Dermis blood vessel endothelial cell (primary cell): ENCODE results near the gene PPARA. TPM values are rescaled to one million over a fixed set of nuclear protein-coding genes. Genes with fewer than 3 reads are reported as not detected.

Source experiments
- DNase-seq: peaks from one replicate; pipeline ENCODE4 v3.0.0; 2010
- total RNA-seq: library from RNA; depleted of rRNA; stranded (reverse); fragments of >200 nt; gene quantifications from 2 replicates; pipeline ENCODE4 v1.2.3, GENCODE V29; 2014

Gene PPARA
- total RNA-seq, 1 donor from 2014 or later: 20.6 TPM

- DNase-seq: no peak
These were observed 35.6 kb upstream of the PPARA start for GRCh38 chr22:46114518-46115387.

GRCh38 chr22:46115388-46115678, 35.0 kb upstream of the PPARA start:
- no peak for DNase-seq

- DNase-seq: no peak
These were observed 34.4 kb upstream of the PPARA start for GRCh38 chr22:46115755-46116490.

- DNase-seq: peak; percentile 93
These were observed 33.8 kb upstream of the PPARA start for GRCh38 chr22:46116491-46116958.

GRCh38 chr22:46117206-46118199, 32.8 kb upstream of the PPARA start:
- no peak for DNase-seq

- no peak for DNase-seq
These were observed 31.1 kb upstream of the PPARA start for GRCh38 chr22:46119093-46119728.

- no peak for DNase-seq
These were observed 30.5 kb upstream of the PPARA start for GRCh38 chr22:46119729-46120419.

- no peak for DNase-seq
These were observed 29.9 kb upstream of the PPARA start for GRCh38 chr22:46120420-46120737.

GRCh38 chr22:46121079-46121478, 29.2 kb upstream of the PPARA start:
- DNase-seq: no peak

- DNase-seq: no peak
These were observed 28.6 kb upstream of the PPARA start for GRCh38 chr22:46121523-46122287.

- DNase-seq: peak; percentile 77
These were observed 27.8 kb upstream of the PPARA start for GRCh38 chr22:46122511-46122971.

- DNase-seq: no peak
These were observed 27.2 kb upstream of the PPARA start for GRCh38 chr22:46122980-46123693.

- DNase-seq: no peak
These were observed 26.5 kb upstream of the PPARA start for GRCh38 chr22:46123694-46124382.

GRCh38 chr22:46124383-46125144, 25.8 kb upstream of the PPARA start:
- no peak for DNase-seq

- no peak for DNase-seq
These were observed 25.0 kb upstream of the PPARA start for GRCh38 chr22:46125311-46125710.

- no peak for DNase-seq
These were observed 24.2 kb upstream of the PPARA start for GRCh38 chr22:46125816-46126765.

GRCh38 chr22:46126853-46127385, 23.4 kb upstream of the PPARA start:
- no peak for DNase-seq
